ENCODE data around the gene NECTIN1.

GRCh38 chr11:119705362-119705761 is 23.6 kb downstream of the NECTIN1 start:
- TF ChIP-seq CTCF (IDR thresholded peaks at IDR 0.05; ENCODE audit: poor library complexity) (no peak), EZH2 (IDR thresholded peaks at IDR 0.05; ENCODE audit: borderline replicate concordance) (no peak), EZH2phosphoT487 (IDR thresholded peaks at IDR 0.05; ENCODE audit: low read depth, severe bottlenecking, unreplicated experiment) (no peak)
